ENCODE results near the gene MED25. TPM values are rescaled to one million over a fixed set of nuclear protein-coding genes. Genes with fewer than 3 reads are reported as not detected.

MED25 gene
- total RNA-seq, 1 experiment from 2014 or later: 37.8 TPM

DNA sequence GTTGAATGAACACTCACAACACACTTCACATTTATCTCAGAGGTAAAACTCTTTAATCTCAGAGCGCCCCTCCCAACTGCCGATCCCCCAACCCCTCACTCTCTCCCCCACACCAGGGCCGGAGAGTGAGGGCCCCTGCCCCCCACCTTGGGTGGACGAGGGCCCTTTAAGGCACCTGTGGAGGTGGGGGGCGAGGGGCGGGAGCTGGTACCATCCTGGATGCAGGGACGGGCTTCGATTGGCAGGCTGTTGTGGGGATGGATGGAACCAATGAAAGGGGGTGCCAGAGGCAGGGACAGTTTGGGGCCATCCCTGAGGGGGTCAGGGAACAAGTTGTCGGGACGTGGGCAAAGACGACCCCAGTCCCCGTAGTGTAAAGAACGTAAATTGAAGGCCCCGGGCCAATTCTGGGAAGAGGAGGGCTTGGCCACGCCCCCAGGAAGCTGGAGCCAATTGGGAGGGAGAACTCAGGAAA is 51.0 kb downstream of the MED25 start:
- H3K27ac ChIP-seq (ENCODE audit: low read length): peak overlapping the region; percentile 73
- no peaks in the 10 kb centered on the region for H3K9me3 ChIP-seq (ENCODE audit: low read length)
- no peaks in the 10 kb centered on the region for H3K9me2 ChIP-seq (replicated peaks; ENCODE audit: insufficient read depth, low read length)
- H3K9ac ChIP-seq (ENCODE audit: low read length): peak overlapping the region; percentile 67
- H3K4me1 ChIP-seq (ENCODE audit: low read length): peaks cover 49% of the 10 kb centered on the region
- peaks cover 28% of the 10 kb centered on the region for H3K79me2 ChIP-seq (ENCODE audit: low read length)
- H3K4me2 ChIP-seq (ENCODE audit: low read depth, low read length, poor library complexity, severe bottlenecking): peak overlapping the region; percentile 74
- peaks cover 11% of the 10 kb centered on the region for H3K36me3 ChIP-seq (ENCODE audit: insufficient read depth, low read length)
- H4K20me1 ChIP-seq (ENCODE audit: insufficient read depth, low read depth, low read length): peaks cover 20% of the 10 kb centered on the region
- no peak for DNase-seq
- peak overlapping the region; percentile 59 for H3K4me3 ChIP-seq (ENCODE audit: low read length)
- peak overlapping the region; percentile 52; the same call in 1 of the 2 replicates for H2AFZ ChIP-seq (ENCODE audit: low read length)
- H3K27me3 ChIP-seq (ENCODE audit: low read length): no peaks in the 10 kb centered on the region

DNA sequence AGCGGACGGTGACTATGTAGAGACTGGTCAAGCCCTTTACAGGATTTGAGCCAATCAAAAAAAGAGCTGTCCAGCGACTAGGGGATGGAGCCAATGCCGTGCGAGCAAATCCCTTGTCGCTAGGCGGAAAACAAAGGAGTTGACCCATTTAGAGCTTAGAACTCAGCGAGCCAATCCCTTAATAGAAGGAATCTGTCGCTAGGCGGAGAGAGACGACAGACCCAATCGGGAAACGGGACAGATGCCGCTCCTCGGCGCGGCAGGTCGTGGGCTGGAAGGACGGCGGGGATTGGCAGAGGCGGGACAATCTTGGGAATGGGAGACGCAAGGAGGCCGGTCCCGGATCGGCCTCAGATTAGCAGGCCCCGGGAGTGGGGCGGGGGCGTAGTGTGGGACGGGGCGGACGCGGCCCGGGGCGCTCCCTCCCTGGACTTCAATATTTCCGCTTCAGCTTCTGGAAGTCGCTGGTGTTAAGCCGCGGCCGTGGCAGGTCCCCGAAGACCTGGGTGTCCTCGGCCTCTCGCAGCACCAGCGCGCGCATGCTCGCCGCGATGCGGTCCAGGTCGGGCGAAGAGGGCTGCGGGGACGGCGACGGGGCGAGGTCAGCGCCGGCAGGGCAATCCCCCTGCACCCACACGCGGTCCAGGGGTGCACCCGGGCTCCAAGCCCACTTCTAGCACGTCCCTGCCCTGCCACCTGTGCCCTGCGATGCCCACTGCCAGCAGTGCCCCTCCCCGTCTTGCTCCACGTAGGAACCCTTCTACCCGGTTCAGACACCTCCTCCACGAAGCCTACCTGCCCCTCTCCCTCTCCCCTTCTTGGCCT is 51.6 kb downstream of the MED25 start:
- H2AFZ ChIP-seq (ENCODE audit: low read length): no peak overlapping the region
- DNase-seq: peak; percentile 100
- H3K27ac ChIP-seq (ENCODE audit: low read length): peak overlapping the region; percentile 67
- H3K4me2 ChIP-seq (ENCODE audit: low read depth, low read length, poor library complexity, severe bottlenecking): peak overlapping the region; percentile 75
- H3K9me3 ChIP-seq (ENCODE audit: low read length): no peaks in the 10 kb centered on the region
- no peaks in the 10 kb centered on the region for H3K27me3 ChIP-seq (ENCODE audit: low read length)
- peaks cover 13% of the 10 kb centered on the region for H4K20me1 ChIP-seq (ENCODE audit: insufficient read depth, low read depth, low read length)
- peaks cover 5% of the 10 kb centered on the region for H3K36me3 ChIP-seq (ENCODE audit: insufficient read depth, low read length)
- H3K9ac ChIP-seq (ENCODE audit: low read length): peak overlapping the region; percentile 71
- H3K4me1 ChIP-seq (ENCODE audit: low read length): peaks cover 50% of the 10 kb centered on the region
- H3K9me2 ChIP-seq (replicated peaks; ENCODE audit: insufficient read depth, low read length): no peaks in the 10 kb centered on the region
- H3K79me2 ChIP-seq (ENCODE audit: low read length): peaks cover 28% of the 10 kb centered on the region
- peak overlapping the region; percentile 65 for H3K4me3 ChIP-seq (ENCODE audit: low read length)

DNA sequence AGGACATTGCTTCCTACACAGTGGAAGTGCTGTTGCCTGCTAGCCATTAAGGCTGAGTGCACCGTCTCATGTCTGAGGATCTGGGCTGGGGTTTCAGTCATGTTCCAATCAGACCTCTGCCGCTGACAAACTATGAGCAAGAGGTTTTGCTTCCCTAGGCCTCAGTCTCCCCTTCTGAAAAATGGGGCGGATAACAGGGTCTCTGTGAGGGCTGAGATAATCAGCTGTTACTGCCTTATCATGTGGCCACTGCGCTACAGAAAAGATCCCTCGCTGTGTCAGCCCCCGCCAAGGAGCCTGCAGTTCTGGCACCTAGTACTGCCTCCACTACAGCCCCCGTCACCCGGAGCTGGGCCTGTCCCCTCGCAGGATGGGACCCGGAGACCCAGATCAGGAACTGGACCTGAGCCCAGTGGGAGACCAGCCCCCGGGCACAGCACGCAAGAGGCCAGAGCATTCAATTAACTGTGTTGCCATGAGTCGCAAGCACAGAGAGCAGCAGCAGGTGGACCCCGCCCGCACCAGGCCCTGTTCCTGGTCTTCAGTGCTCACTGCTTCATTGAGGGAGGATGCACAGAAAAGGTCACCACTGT is 52.3 kb downstream of the MED25 start:
- Histone ChIP-seq H3K9me3 (ENCODE audit: low read length) (no peaks in the 10 kb centered on the region), H3K27ac (ENCODE audit: low read length) (peak overlapping the region; percentile 67), H3K27me3 (ENCODE audit: low read length) (no peaks in the 10 kb centered on the region), H3K36me3 (ENCODE audit: insufficient read depth, low read length) (no peaks in the 10 kb centered on the region), H4K20me1 (ENCODE audit: insufficient read depth, low read depth, low read length) (peaks cover 8% of the 10 kb centered on the region), H3K4me3 (ENCODE audit: low read length) (peak overlapping the region; percentile 65), H3K4me2 (ENCODE audit: low read depth, low read length, poor library complexity, severe bottlenecking) (peak overlapping the region; percentile 75), H3K4me1 (ENCODE audit: low read length) (peaks cover 53% of the 10 kb centered on the region), H3K9ac (ENCODE audit: low read length) (peak overlapping the region; percentile 71), H3K79me2 (ENCODE audit: low read length) (peaks cover 28% of the 10 kb centered on the region), H2AFZ (ENCODE audit: low read length) (no peak overlapping the region), H3K9me2 (replicated peaks; ENCODE audit: insufficient read depth, low read length) (no peaks in the 10 kb centered on the region)
- DNase-seq: no peak

GRCh38 chr19:49871349-49871985 is 53.4 kb downstream of the MED25 start:
- DNase-seq: no peak
- H3K4me1 ChIP-seq (ENCODE audit: low read length): peaks cover 45% of the 10 kb centered on the region
- no peaks in the 10 kb centered on the region for H3K9me2 ChIP-seq (replicated peaks; ENCODE audit: insufficient read depth, low read length)
- no peak overlapping the region for H3K4me3 ChIP-seq (ENCODE audit: low read length)
- H3K27ac ChIP-seq (ENCODE audit: low read length): no peak overlapping the region
- H4K20me1 ChIP-seq (ENCODE audit: insufficient read depth, low read depth, low read length): peaks cover 3% of the 10 kb centered on the region; the same call in 1 of the 2 replicates
- no peaks in the 10 kb centered on the region for H3K27me3 ChIP-seq (ENCODE audit: low read length)
- H3K4me2 ChIP-seq (ENCODE audit: low read depth, low read length, poor library complexity, severe bottlenecking): no peak overlapping the region
- peaks cover 25% of the 10 kb centered on the region for H3K79me2 ChIP-seq (ENCODE audit: low read length)
- no peak overlapping the region for H2AFZ ChIP-seq (ENCODE audit: low read length)
- no peak overlapping the region for H3K9ac ChIP-seq (ENCODE audit: low read length)
- H3K9me3 ChIP-seq (ENCODE audit: low read length): no peaks in the 10 kb centered on the region
- no peaks in the 10 kb centered on the region for H3K36me3 ChIP-seq (ENCODE audit: insufficient read depth, low read length)

GRCh38 chr19:49872245-49873128 is 54.4 kb downstream of the MED25 start:
- H3K79me2 ChIP-seq (ENCODE audit: low read length): peaks cover 20% of the 10 kb centered on the region
- H3K27me3 ChIP-seq (ENCODE audit: low read length): no peaks in the 10 kb centered on the region
- DNase-seq: no peak
- no peak overlapping the region for H3K9ac ChIP-seq (ENCODE audit: low read length)
- H3K27ac ChIP-seq (ENCODE audit: low read length): no peak overlapping the region
- no peak overlapping the region for H2AFZ ChIP-seq (ENCODE audit: low read length)
- no peaks in the 10 kb centered on the region for H3K9me3 ChIP-seq (ENCODE audit: low read length)
- H3K9me2 ChIP-seq (replicated peaks; ENCODE audit: insufficient read depth, low read length): no peaks in the 10 kb centered on the region
- H3K4me2 ChIP-seq (ENCODE audit: low read depth, low read length, poor library complexity, severe bottlenecking): no peak overlapping the region
- no peaks in the 10 kb centered on the region for H3K36me3 ChIP-seq (ENCODE audit: insufficient read depth, low read length)
- no peaks in the 10 kb centered on the region for H4K20me1 ChIP-seq (ENCODE audit: insufficient read depth, low read depth, low read length)
- H3K4me1 ChIP-seq (ENCODE audit: low read length): peaks cover 44% of the 10 kb centered on the region
- H3K4me3 ChIP-seq (ENCODE audit: low read length): no peak overlapping the region

DNA sequence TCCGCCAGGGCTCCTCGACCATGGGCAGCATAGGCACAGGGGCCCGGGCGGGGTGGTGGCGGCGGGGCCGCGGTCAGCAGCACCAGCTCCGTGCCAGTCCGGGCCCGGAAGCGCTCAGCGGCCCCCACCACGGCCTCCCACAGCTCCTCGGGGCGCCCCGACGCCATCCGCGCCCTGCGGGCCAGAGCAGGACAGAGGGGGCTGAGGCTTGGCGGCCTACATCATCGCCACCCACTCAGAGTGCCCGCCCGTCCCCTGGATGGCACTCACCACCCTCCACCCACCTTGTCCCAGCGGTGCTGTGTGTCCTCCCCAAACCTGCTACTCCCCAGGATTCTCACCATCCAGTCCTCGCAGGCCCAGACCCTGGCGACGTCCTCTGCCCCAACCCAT is 55.0 kb downstream of the MED25 start:
- Histone ChIP-seq H3K4me1 (ENCODE audit: low read length) (peaks cover 40% of the 10 kb centered on the region), H2AFZ (ENCODE audit: low read length) (no peak overlapping the region), H3K27ac (ENCODE audit: low read length) (no peak overlapping the region), H3K4me3 (ENCODE audit: low read length) (no peak overlapping the region), H3K79me2 (ENCODE audit: low read length) (peaks cover 21% of the 10 kb centered on the region), H3K9me2 (replicated peaks; ENCODE audit: insufficient read depth, low read length) (no peaks in the 10 kb centered on the region), H3K9me3 (ENCODE audit: low read length) (no peaks in the 10 kb centered on the region), H3K36me3 (ENCODE audit: insufficient read depth, low read length) (no peaks in the 10 kb centered on the region), H3K9ac (ENCODE audit: low read length) (no peak overlapping the region), H3K4me2 (ENCODE audit: low read depth, low read length, poor library complexity, severe bottlenecking) (no peak overlapping the region), H3K27me3 (ENCODE audit: low read length) (no peaks in the 10 kb centered on the region), H4K20me1 (ENCODE audit: insufficient read depth, low read depth, low read length) (no peaks in the 10 kb centered on the region)
- no peak for DNase-seq

- no peak overlapping the region for H3K27ac ChIP-seq (ENCODE audit: low read length)
- no peaks in the 10 kb centered on the region for H3K27me3 ChIP-seq (ENCODE audit: low read length)
- no peak overlapping the region for H3K9ac ChIP-seq (ENCODE audit: low read length)
- peaks cover 40% of the 10 kb centered on the region for H3K4me1 ChIP-seq (ENCODE audit: low read length)
- no peak overlapping the region for H3K4me2 ChIP-seq (ENCODE audit: low read depth, low read length, poor library complexity, severe bottlenecking)
- H3K36me3 ChIP-seq (ENCODE audit: insufficient read depth, low read length): no peaks in the 10 kb centered on the region
- H4K20me1 ChIP-seq (ENCODE audit: insufficient read depth, low read depth, low read length): no peaks in the 10 kb centered on the region
- no peaks in the 10 kb centered on the region for H3K9me2 ChIP-seq (replicated peaks; ENCODE audit: insufficient read depth, low read length)
- peaks cover 28% of the 10 kb centered on the region for H3K79me2 ChIP-seq (ENCODE audit: low read length)
- H2AFZ ChIP-seq (ENCODE audit: low read length): no peak overlapping the region
- H3K4me3 ChIP-seq (ENCODE audit: low read length): no peak overlapping the region
- no peak for DNase-seq
- no peaks in the 10 kb centered on the region for H3K9me3 ChIP-seq (ENCODE audit: low read length)
Measured at GRCh38 chr19:49873834-49874233, 55.7 kb downstream of the MED25 start.

Data from Karpas-422 (cell line).